ENCODE data around the gene BRIP1. TPM values are rescaled to one million over a fixed set of nuclear protein-coding genes. Genes with fewer than 3 reads are reported as not detected.
A peak's percentile ranks its signal among the peaks of the same experiment; 100 is the strongest.
"Not testable (repeated sequence)": the region's sequence is repeated elsewhere in the genome, so short reads cannot be mapped to it uniquely, and the experiment has no call there.

The BRIP1 gene
- polyA plus RNA-seq, 1 of the 3 experiments (the other 2 are of a cell fraction) = 2.0 TPM

- H3K79me2 ChIP-seq (ENCODE audit: insufficient read depth); H4K20me1 ChIP-seq (ENCODE audit: insufficient read depth); POLR2A ChIA-PET; H3F3A ChIP-seq (replicated peaks; ENCODE audit: insufficient read depth); H3K4me2 ChIP-seq; H3K4me1 ChIP-seq (ENCODE audit: control insufficient read depth in 1 of 2, insufficient read depth in 2 of 2, low read depth in 1 of 2, low read length in 1 of 2); CTCF ChIA-PET; H3K27me3 ChIP-seq (ENCODE audit: insufficient read depth); H3K9me3 ChIP-seq; H3K9me2 ChIP-seq; H3K4me3 ChIP-seq (ENCODE audit: low read depth in 2 of 2, low read length in 1 of 2); H3K9ac ChIP-seq; DNase-seq; H3K27ac ChIP-seq (ENCODE audit: low read depth in 2 of 2, low read length in 1 of 2); H2AFZ ChIP-seq (ENCODE audit: low read depth): not testable (repeated sequence)
- peak; percentile 59; the same call in 1 of the 2 replicates for TF ChIP-seq FOSL2 (IDR thresholded peaks at IDR 0.05; ENCODE audit: borderline replicate concordance, low read depth)
- WGBS (ENCODE audit: low lambda C conversion rate) = 94% methylated on average over 8 of the region's 8 CpGs
- peaks cover 12 to 68% of the 10 kb centered on the region in 2 experiments for H3K36me3 ChIP-seq (replicated peaks in 1 of 2; ENCODE audit: control insufficient read depth in 1 of 2, insufficient read depth in 2 of 2, low read length in 1 of 2)
These were observed 22.5 kb upstream of the BRIP1 start for GRCh38 chr17:61885865-61886264.

- ChIA-PET POLR2A (no interaction called here), CTCF (interaction anchor here (1.2 kb wide), 1 partner anchor 13 kb away, joined by 3 read pairs; no protein-coding TSS in a partner anchor)
- Histone ChIP-seq H3K36me3 (replicated peaks in 1 of 2; ENCODE audit: control insufficient read depth in 1 of 2, insufficient read depth in 2 of 2, low read length in 1 of 2) (peaks cover 9 to 69% of the 10 kb centered on the region in 2 experiments), H3K9me2 (no peaks in the 10 kb centered on the region), H4K20me1 (ENCODE audit: insufficient read depth) (no peaks in the 10 kb centered on the region), H2AFZ (ENCODE audit: low read depth) (no peak overlapping the region), H3K9me3 (no peaks in the 10 kb centered on the region), H3K27ac (ENCODE audit: low read depth in 2 of 2, low read length in 1 of 2) (no peak overlapping the region), H3K4me3 (ENCODE audit: low read depth in 2 of 2, low read length in 1 of 2) (no peak overlapping the region), H3F3A (replicated peaks; ENCODE audit: insufficient read depth) (no peaks in the 10 kb centered on the region), H3K4me2 (no peak overlapping the region), H3K79me2 (ENCODE audit: insufficient read depth) (no peaks in the 10 kb centered on the region), H3K9ac (no peak overlapping the region), H3K27me3 (ENCODE audit: insufficient read depth) (no peaks in the 10 kb centered on the region), H3K4me1 (ENCODE audit: control insufficient read depth in 1 of 2, insufficient read depth in 2 of 2, low read depth in 1 of 2, low read length in 1 of 2) (no peaks in the 10 kb centered on the region)
- 86% methylated on average over 3 of the region's 3 CpGs for WGBS (ENCODE audit: low lambda C conversion rate)
- DNase-seq = no peak
- TF ChIP-seq JUND (IDR thresholded peaks at IDR 0.05) (no peak), SMC3 (IDR thresholded peaks at IDR 0.05; ENCODE audit: low read depth, low read length) (no peak), POLR2AphosphoS5 (IDR thresholded peaks at IDR 0.05; ENCODE audit: low read depth, low read length) (no peak), EZH2phosphoT487 (IDR thresholded peaks at IDR 0.05; ENCODE audit: borderline replicate concordance, low read depth) (no peak), SIN3A (IDR thresholded peaks at IDR 0.05; ENCODE audit: borderline replicate concordance, low read depth, low read length) (no peak), ZBTB33 (IDR thresholded peaks at IDR 0.05; ENCODE audit: borderline replicate concordance, low read depth) (no peak), RCOR1 (IDR thresholded peaks at IDR 0.05; ENCODE audit: low read length) (no peak), PBX3 (IDR thresholded peaks at IDR 0.05) (no peak), TCF12 (IDR thresholded peaks at IDR 0.05) (no peak), GABPA (IDR thresholded peaks at IDR 0.05; ENCODE audit: low read depth) (no peak), RAD21 (IDR thresholded peaks at IDR 0.05; ENCODE audit: low read length) (no peak), MXI1 (IDR thresholded peaks at IDR 0.05; ENCODE audit: low read depth, low read length) (no peak), GATA2 (CRISPR knock-in tag; IDR thresholded peaks at IDR 0.05) (no peak), CHD2 (IDR thresholded peaks at IDR 0.05; ENCODE audit: low read length, partially characterized antibody) (no peak), FOXM1 (IDR thresholded peaks at IDR 0.05; ENCODE audit: low read depth) (no peak), FOSL2 (IDR thresholded peaks at IDR 0.05; ENCODE audit: borderline replicate concordance, low read depth) (no peak), NFIC (IDR thresholded peaks at IDR 0.05; ENCODE audit: borderline replicate concordance) (no peak), RFX5 (IDR thresholded peaks at IDR 0.05; ENCODE audit: low read length) (no peak), USF2 (IDR thresholded peaks at IDR 0.05; ENCODE audit: borderline replicate concordance, low read depth, low read length) (no peak)
These were observed 21.5 kb upstream of the BRIP1 start for GRCh38 chr17:61884864-61885263.

Measured in SK-N-SH (cell line).